ENCODE measurements around the gene FYN. TPM values are rescaled to one million over a fixed set of nuclear protein-coding genes. Genes with fewer than 3 reads are reported as not detected.

FYN gene
- total RNA-seq, 1 donor = 106 TPM

DNA sequence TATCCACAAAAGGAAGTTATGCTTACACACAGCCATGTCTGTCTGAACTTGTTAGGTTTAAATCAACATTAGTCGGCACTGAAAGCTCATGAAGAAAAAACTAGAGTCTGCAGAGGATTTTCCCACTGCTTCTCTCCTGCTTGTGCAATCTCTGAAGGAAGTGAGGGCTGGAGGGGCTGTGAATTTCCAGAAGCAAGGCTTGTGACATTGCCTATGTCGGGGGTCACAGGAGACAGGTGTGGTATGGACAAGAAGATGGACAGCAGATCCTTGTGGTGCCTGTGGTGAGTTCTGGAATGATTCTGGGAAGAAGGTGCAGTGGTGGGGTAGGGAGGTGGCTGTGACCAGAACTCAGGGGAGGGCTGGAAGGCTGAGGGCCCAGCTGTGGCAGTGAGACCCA lies 183.3 kb downstream of the FYN start:
- H3K36me3 ChIP-seq (ENCODE audit: insufficient read depth, low read length) = peaks cover 61% of the 10 kb centered on the region
- H3K27me3 ChIP-seq (ENCODE audit: insufficient read depth, low read length) = no peaks in the 10 kb centered on the region
- H2AFZ ChIP-seq (ENCODE audit: low read length) = no peak overlapping the region
- no peak overlapping the region for H3K27ac ChIP-seq (ENCODE audit: low read depth, low read length)
- no peak overlapping the region for H3K4me3 ChIP-seq (ENCODE audit: insufficient read depth, low read length)
- DNase-seq (ENCODE audit: insufficient read length, low spot score, missing footprints) = no peak
- H3K79me2 ChIP-seq (ENCODE audit: insufficient read depth, low read length) = peaks cover 2% of the 10 kb centered on the region
- no peak overlapping the region for H3K4me2 ChIP-seq (ENCODE audit: insufficient read depth, low read length)
- no peaks in the 10 kb centered on the region for H3K4me1 ChIP-seq (ENCODE audit: insufficient read depth, low read length)
- TF ChIP-seq, protein P1, sequence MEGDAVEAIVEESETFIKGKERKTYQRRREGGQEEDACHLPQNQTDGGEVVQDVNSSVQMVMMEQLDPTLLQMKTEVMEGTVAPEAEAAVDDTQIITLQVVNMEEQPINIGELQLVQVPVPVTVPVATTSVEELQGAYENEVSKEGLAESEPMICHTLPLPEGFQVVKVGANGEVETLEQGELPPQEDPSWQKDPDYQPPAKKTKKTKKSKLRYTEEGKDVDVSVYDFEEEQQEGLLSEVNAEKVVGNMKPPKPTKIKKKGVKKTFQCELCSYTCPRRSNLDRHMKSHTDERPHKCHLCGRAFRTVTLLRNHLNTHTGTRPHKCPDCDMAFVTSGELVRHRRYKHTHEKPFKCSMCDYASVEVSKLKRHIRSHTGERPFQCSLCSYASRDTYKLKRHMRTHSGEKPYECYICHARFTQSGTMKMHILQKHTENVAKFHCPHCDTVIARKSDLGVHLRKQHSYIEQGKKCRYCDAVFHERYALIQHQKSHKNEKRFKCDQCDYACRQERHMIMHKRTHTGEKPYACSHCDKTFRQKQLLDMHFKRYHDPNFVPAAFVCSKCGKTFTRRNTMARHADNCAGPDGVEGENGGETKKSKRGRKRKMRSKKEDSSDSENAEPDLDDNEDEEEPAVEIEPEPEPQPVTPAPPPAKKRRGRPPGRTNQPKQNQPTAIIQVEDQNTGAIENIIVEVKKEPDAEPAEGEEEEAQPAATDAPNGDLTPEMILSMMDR (IDR thresholded peaks at IDR 0.05; ENCODE audit: extremely low read depth, low read depth, low read length) = no peak
- H3K9me3 ChIP-seq (ENCODE audit: low read depth, low read length) = no peaks in the 10 kb centered on the region
- no peaks in the 10 kb centered on the region for H4K20me1 ChIP-seq (ENCODE audit: insufficient read depth, low read length)

DNA sequence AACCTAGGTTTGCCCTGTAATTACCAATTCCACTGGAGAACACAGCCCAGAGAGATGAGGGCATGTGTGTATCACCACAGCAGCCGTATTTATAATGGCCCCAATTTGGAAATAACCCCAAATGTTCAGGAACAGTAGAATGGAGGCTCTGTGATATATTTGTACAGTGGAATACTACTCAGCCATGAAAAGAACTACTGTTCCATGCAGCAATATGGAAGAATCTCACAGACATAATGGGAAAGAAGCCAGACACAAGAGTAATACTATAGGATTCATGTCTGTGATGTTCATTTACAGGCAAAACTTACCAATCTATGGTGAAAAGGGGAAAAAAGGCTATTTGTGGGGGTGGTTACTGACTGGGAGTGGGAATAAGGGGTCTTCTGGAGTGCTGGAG lies 183.8 kb downstream of the FYN start:
- no peaks in the 10 kb centered on the region for H3K9me3 ChIP-seq (ENCODE audit: low read depth, low read length)
- TF ChIP-seq, protein P1 (IDR thresholded peaks at IDR 0.05; ENCODE audit: extremely low read depth, low read depth, low read length) = no peak
- peaks cover 2% of the 10 kb centered on the region for H3K79me2 ChIP-seq (ENCODE audit: insufficient read depth, low read length)
- no peak overlapping the region for H3K27ac ChIP-seq (ENCODE audit: low read depth, low read length)
- no peaks in the 10 kb centered on the region for H3K27me3 ChIP-seq (ENCODE audit: insufficient read depth, low read length)
- H4K20me1 ChIP-seq (ENCODE audit: insufficient read depth, low read length) = no peaks in the 10 kb centered on the region
- H3K4me2 ChIP-seq (ENCODE audit: insufficient read depth, low read length) = no peak overlapping the region
- no peak overlapping the region for H3K4me3 ChIP-seq (ENCODE audit: insufficient read depth, low read length)
- H3K36me3 ChIP-seq (ENCODE audit: insufficient read depth, low read length) = peaks cover 61% of the 10 kb centered on the region
- DNase-seq (ENCODE audit: insufficient read length, low spot score, missing footprints) = no peak
- peaks cover 4% of the 10 kb centered on the region for H3K4me1 ChIP-seq (ENCODE audit: insufficient read depth, low read length)
- H2AFZ ChIP-seq (ENCODE audit: low read length) = no peak overlapping the region

DNA sequence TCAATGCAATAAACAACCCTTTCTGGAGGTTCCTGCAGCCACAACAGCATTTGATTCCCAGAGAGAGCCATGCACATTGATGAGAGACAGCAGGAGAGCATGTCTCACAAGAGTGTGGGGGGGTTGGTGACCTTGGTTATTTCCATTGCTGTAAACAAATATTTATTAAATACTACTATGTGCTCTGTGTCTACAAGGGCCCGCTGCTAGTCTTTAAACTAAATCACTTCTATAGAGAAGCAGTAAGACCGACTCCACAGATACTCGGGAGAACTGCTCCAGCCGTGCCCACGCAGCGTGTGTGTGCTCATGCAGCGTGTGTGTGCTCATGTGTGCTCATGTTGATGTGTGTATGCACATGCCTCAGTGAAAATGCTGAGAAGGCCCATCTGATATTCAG lies 184.9 kb downstream of the FYN start:
- Histone ChIP-seq H3K27me3 (ENCODE audit: insufficient read depth, low read length) (no peaks in the 10 kb centered on the region), H3K4me2 (ENCODE audit: insufficient read depth, low read length) (no peak overlapping the region), H3K9me3 (ENCODE audit: low read depth, low read length) (no peaks in the 10 kb centered on the region), H3K27ac (ENCODE audit: low read depth, low read length) (no peak overlapping the region), H4K20me1 (ENCODE audit: insufficient read depth, low read length) (no peaks in the 10 kb centered on the region), H3K4me3 (ENCODE audit: insufficient read depth, low read length) (no peak overlapping the region), H2AFZ (ENCODE audit: low read length) (no peak overlapping the region), H3K4me1 (ENCODE audit: insufficient read depth, low read length) (peaks cover 13% of the 10 kb centered on the region), H3K36me3 (ENCODE audit: insufficient read depth, low read length) (peaks cover 50% of the 10 kb centered on the region), H3K79me2 (ENCODE audit: insufficient read depth, low read length) (peaks cover 2% of the 10 kb centered on the region)
- TF ChIP-seq, protein P1 (IDR thresholded peaks at IDR 0.05; ENCODE audit: extremely low read depth, low read depth, low read length) = no peak
- DNase-seq (ENCODE audit: insufficient read length, low spot score, missing footprints) = no peak

DNA sequence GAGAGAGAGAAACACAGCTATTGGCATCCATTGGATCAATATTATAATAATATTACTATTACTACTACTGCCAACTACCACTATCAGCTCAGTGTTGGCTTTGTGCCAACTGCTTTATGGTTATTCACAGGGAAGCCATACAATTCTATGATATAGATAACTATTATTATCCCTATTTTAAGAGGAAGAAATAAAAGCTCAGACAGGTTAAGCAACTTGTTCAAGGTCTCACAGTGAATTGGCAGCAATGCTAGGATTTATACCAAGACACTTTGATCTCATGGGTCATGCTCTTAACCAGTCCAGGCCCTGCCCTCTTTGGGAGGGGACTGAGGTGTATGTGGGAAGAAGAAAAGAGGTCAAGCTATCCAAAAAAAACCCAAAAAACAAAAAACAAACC lies 185.6 kb downstream of the FYN start:
- Histone ChIP-seq H2AFZ (ENCODE audit: low read length) (no peak overlapping the region), H3K4me3 (ENCODE audit: insufficient read depth, low read length) (no peak overlapping the region), H4K20me1 (ENCODE audit: insufficient read depth, low read length) (peaks cover 3% of the 10 kb centered on the region), H3K36me3 (ENCODE audit: insufficient read depth, low read length) (peaks cover 48% of the 10 kb centered on the region), H3K4me2 (ENCODE audit: insufficient read depth, low read length) (no peak overlapping the region), H3K9me3 (ENCODE audit: low read depth, low read length) (no peaks in the 10 kb centered on the region), H3K4me1 (ENCODE audit: insufficient read depth, low read length) (peaks cover 20% of the 10 kb centered on the region), H3K79me2 (ENCODE audit: insufficient read depth, low read length) (peaks cover 2% of the 10 kb centered on the region), H3K27ac (ENCODE audit: low read depth, low read length) (no peak overlapping the region), H3K27me3 (ENCODE audit: insufficient read depth, low read length) (no peaks in the 10 kb centered on the region)
- TF ChIP-seq, protein P1 (IDR thresholded peaks at IDR 0.05; ENCODE audit: extremely low read depth, low read depth, low read length) = no peak
- no peak for DNase-seq (ENCODE audit: insufficient read length, low spot score, missing footprints)
